Endothelial cell of umbilical vein (primary cell): ENCODE results near the gene CHST11. TPM values are rescaled to one million over a fixed set of nuclear protein-coding genes. Genes with fewer than 3 reads are reported as not detected.

Experiments used
- BruUV-seq: library from RNA; stranded (reverse); fragments of 400-500 nt; replicated peaks from 2 replicates; lab custom pipeline; 2021; lab: Mats Ljungman, UMichigan
- CTCF ChIA-PET: fragments of 300-600, 350-600 bp; sonication (Branson Sonifier 250); formaldehyde crosslinking; loops from one replicate; lab custom pipeline; 2021; ENCODE audit warnings: antibody characterized with exemption, inconsistent platforms; lab: Charles Lee
- POLR2A ChIA-PET: fragments of 300-600, 350-600 bp; sonication (Branson Sonifier 250); formaldehyde crosslinking; loops from one replicate; lab custom pipeline; 2021; ENCODE audit warnings: antibody characterized with exemption, inconsistent platforms; lab: Charles Lee
- DNase-seq: peaks from one replicate; pipeline ENCODE4 v3.0.0-alpha.2; 2011; ENCODE audit warnings: low read depth, low spot score
- FAIRE-seq: peaks from 2 replicates; lab custom pipeline; 2011; peaks lifted over from hg19 to GRCh38; lab: Jason Lieb, UNC
- H2AFZ ChIP-seq: 2 replicates; pipeline ENCODE4 v1.6.0; 2012; ENCODE audit warnings: low read depth, low read length, control low read depth, inconsistent platforms
- H3K27ac ChIP-seq: 2 replicates; pipeline ENCODE4 v1.5.1; 2011; ENCODE audit warnings: low read depth, mild to moderate bottlenecking, control low read depth, low read length, moderate library complexity; ENCODE audit not compliant: insufficient read depth
- H3K27me3 ChIP-seq, 2 experiments: 2 replicates each; pipeline versions ENCODE4 v1.6.0 to v1.6.1; 2011; ENCODE audit warnings: low read length in 2 of 2, mixed read lengths in 1 of 2; ENCODE audit not compliant: control insufficient read depth in 2 of 2, insufficient read depth in 2 of 2
- H3K36me3 ChIP-seq, 2 experiments: 2 replicates in 1 of 2; 3 replicates in 1 of 2; pipeline ENCODE4 v1.5.1; 2011; ENCODE audit warnings: low read length in 2 of 2, mild to moderate bottlenecking in 1 of 2, moderate library complexity in 1 of 2; ENCODE audit not compliant: control insufficient read depth in 2 of 2, insufficient read depth in 2 of 2; ENCODE audit errors: extremely low read depth in 1 of 2
- H3K4me1 ChIP-seq: 3 replicates; pipeline ENCODE4 v1.5.1; 2011; ENCODE audit warnings: mild to moderate bottlenecking, low read length; ENCODE audit not compliant: control insufficient read depth, insufficient read depth; ENCODE audit errors: extremely low read depth
- H3K4me2 ChIP-seq: 2 replicates; pipeline ENCODE4 v1.6.1; 2011; ENCODE audit warnings: low read length, control low read depth, mixed read lengths; ENCODE audit not compliant: insufficient read depth
- H3K4me3 ChIP-seq, 3 experiments: fragments of 200-600 bp in 1 of 3; sonication (generic), shearing (Covaris generic) in 1 of 3; replicated peaks in 1 of 3; 2 replicates each; pipeline ENCODE4 v1.5.1; 2011 to 2016; ENCODE audit warnings: control low read depth in 3 of 3, low read length in 3 of 3, mild to moderate bottlenecking in 2 of 3, inconsistent platforms in 1 of 3, low read depth in 1 of 3, moderate library complexity in 1 of 3; ENCODE audit not compliant: insufficient read depth in 1 of 3
- H3K79me2 ChIP-seq: 2 replicates; pipeline ENCODE4 v1.6.0; 2012; ENCODE audit warnings: low read length, inconsistent platforms; ENCODE audit not compliant: control insufficient read depth, insufficient read depth
- H3K9ac ChIP-seq: replicated peaks from 2 replicates; pipeline ENCODE3; 2011; ENCODE audit warnings: low read length, control low read depth; ENCODE audit not compliant: insufficient read depth; ENCODE audit errors: extremely low read depth
- H3K9me1 ChIP-seq: replicated peaks from 3 replicates; pipeline ENCODE4 v1.6.0; 2011; ENCODE audit warnings: mild to moderate bottlenecking, low read length; ENCODE audit not compliant: control insufficient read depth, insufficient read depth; ENCODE audit errors: extremely low read depth
- H3K9me3 ChIP-seq: replicated peaks from 2 replicates; pipeline ENCODE4 v1.5.1; 2012; ENCODE audit warnings: low read length, inconsistent platforms; ENCODE audit not compliant: control insufficient read depth, insufficient read depth
- H4K20me1 ChIP-seq: replicated peaks from 2 replicates; pipeline ENCODE3; 2011; ENCODE audit warnings: mild to moderate bottlenecking, low read length; ENCODE audit not compliant: control insufficient read depth, insufficient read depth; ENCODE audit errors: extremely low read depth
- EZH2 ChIP-seq: IDR thresholded peaks from 2 replicates; pipeline ENCODE4 v1.6.1; 2012; ENCODE audit warnings: borderline replicate concordance, low read depth, mild to moderate bottlenecking, moderate library complexity, low read length, inconsistent platforms; ENCODE audit not compliant: severe bottlenecking
- GATA2 ChIP-seq: IDR thresholded peaks from 2 replicates; pipeline ENCODE4 v1.7.0; 2011; ENCODE audit warnings: low read depth, mild to moderate bottlenecking, moderate library complexity, mixed read lengths, low read length; ENCODE audit not compliant: insufficient read length, insufficient read depth
- JUN ChIP-seq: IDR thresholded peaks from 2 replicates; pipeline ENCODE4 v1.6.1; 2011; ENCODE audit warnings: borderline replicate concordance, low read depth; ENCODE audit not compliant: insufficient read length, insufficient read depth
- MYC ChIP-seq: IDR thresholded peaks from one replicate; pipeline ENCODE4 v1.6.1; 2011; ENCODE audit warnings: mild to moderate bottlenecking, low read depth, low read length
- POLR2A ChIP-seq: IDR thresholded peaks from 2 replicates; pipeline ENCODE4 v1.6.1; 2012; ENCODE audit warnings: low read depth, mild to moderate bottlenecking, control low read depth, low read length
- POLR2AphosphoS5 ChIP-seq: IDR thresholded peaks from 2 replicates; pipeline ENCODE4 v1.6.1; 2012; ENCODE audit warnings: low read depth, mild to moderate bottlenecking, control low read depth, low read length, moderate library complexity; ENCODE audit not compliant: insufficient read depth
- dilution Hi-C: fragments of 300-500 bp; cut with MboI; formaldehyde crosslinking; loops from one replicate; pipeline ENCODE4 v1.15.0; 2019; ENCODE audit warnings: low sequenced_read_pairs; ENCODE audit not compliant: extremely low pct_ligation_motif_present
- intact Hi-C: fragments of 100-400 bp; cut with micrococcal nuclease; formaldehyde crosslinking; loops from one replicate; pipeline ENCODE4 v1.10.0; 2022
- polyA plus RNA-seq, 4 experiments: library from polyadenylated mRNA; depleted of rRNA in 3 of 4; stranded (reverse) in 3 of 4; unstranded in 1 of 4; fragments of >200 nt; gene quantifications; 2 replicates each; pipeline versions ENCODE4 v1.2.1 to v1.2.3, GENCODE V29; 2011 to 2012; ENCODE audit warnings: missing spikeins in 1 of 4
- total RNA-seq: library from RNA; stranded (reverse); gene quantifications from 2 replicates; pipeline ENCODE4 v1.2.3, GENCODE V29; 2021
- TF ChIP-seq, protein P1 (sequence below): IDR thresholded peaks from 2 replicates; pipeline ENCODE4 v1.6.1; 2011; ENCODE audit not compliant: insufficient read depth, insufficient read length
- TF ChIP-seq, protein P2 (sequence below), 2 donors: IDR thresholded peaks; 1 replicate in 1 of 2; 2 replicates in 1 of 2; pipeline ENCODE4 v1.5.1; 2011; ENCODE audit warnings: low read length in 2 of 2, mild to moderate bottlenecking in 2 of 2, moderate library complexity in 2 of 2, control low read depth in 1 of 2, inconsistent platforms in 1 of 2, low read depth in 1 of 2; ENCODE audit not compliant: insufficient read depth in 1 of 2; ENCODE audit errors: extremely low read depth in 1 of 2

The CHST11 gene
- total and polyA plus RNA-seq, 2 donors (not counting 3 experiments of a cell fraction or from before 2014, with no cell fraction given) = 19.7 to 20.9 TPM

DNA sequence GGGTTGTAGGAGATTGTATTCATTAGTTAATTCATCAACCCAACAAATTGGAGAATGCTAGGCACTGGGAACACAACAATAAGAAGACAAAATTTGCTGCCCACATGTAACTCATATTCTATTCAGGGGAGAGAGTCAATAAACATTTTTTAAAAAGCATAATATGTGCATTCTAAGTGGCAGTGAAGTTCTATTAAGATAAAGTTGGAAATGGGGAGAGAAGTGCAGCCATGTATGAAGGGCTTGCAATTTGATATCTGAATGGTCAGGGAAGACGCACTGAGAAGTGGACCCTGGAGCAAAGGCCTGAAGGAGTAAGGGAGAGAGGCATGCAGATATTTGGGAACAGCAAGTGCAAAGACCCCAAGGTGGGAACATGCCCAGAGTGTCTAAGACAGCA, 40.2 kb upstream of the CHST11 start:
- dilution Hi-C loops = no loop called here
- TF ChIP-seq POLR2A = no peak
- TF ChIP-seq, protein P1, sequence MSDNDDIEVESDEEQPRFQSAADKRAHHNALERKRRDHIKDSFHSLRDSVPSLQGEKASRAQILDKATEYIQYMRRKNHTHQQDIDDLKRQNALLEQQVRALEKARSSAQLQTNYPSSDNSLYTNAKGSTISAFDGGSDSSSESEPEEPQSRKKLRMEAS = no peak
- H3K79me2 ChIP-seq = no peaks in the 10 kb centered on the region
- ChIA-PET POLR2A (no interaction called here), CTCF (no interaction called here)
- DNase-seq (no peak), FAIRE-seq (no peak)
- no peaks in the 10 kb centered on the region for H3K9me3 ChIP-seq
- no peak overlapping the region for H3K4me3 ChIP-seq
- no peak overlapping the region for H2AFZ ChIP-seq
- H3K27me3 ChIP-seq = no peaks in the 10 kb centered on the region
- intact Hi-C loops = no loop called here
- no TSS peak for BruUV-seq
- no peak overlapping the region for H3K27ac ChIP-seq
- H3K4me2 ChIP-seq = no peak overlapping the region
- no peaks in the 10 kb centered on the region for H4K20me1 ChIP-seq
- H3K4me1 ChIP-seq = peaks cover 6% of the 10 kb centered on the region
- no peaks in the 10 kb centered on the region for H3K36me3 ChIP-seq
- no peaks in the 10 kb centered on the region for H3K9me1 ChIP-seq
- H3K9ac ChIP-seq = no peak overlapping the region

DNA sequence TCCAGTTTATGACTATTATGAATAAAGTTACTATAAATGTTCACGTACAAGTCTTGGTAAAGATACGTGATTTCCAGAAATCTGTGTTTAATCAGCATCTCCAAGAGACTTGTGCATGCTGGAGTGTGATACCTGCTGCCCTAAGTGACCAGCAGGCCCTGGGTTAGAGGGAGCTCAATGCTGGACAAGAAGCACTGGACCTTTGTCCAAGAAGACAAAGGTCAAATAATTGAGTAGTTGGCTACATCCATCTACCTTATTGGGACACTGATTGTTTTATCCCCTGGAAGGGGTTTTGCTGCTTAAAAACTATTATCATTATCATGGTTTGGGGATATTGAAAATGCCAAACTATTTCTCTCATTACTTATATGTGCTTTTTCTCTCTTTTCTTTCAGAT, 37.0 kb upstream of the CHST11 start:
- intact Hi-C loops = no loop called here
- no TSS peak for BruUV-seq

More for the DNA sequence above, 37.0 kb upstream of the CHST11 start:
- dilution Hi-C loops = no loop called here
- Histone ChIP-seq H2AFZ (no peak overlapping the region), H3K4me2 (no peak overlapping the region), H3K4me3 (no peak overlapping the region), H3K27me3 (no peaks in the 10 kb centered on the region), H3K36me3 (no peaks in the 10 kb centered on the region), H3K4me1 (peaks cover 6% of the 10 kb centered on the region), H3K27ac (no peak overlapping the region), H3K79me2 (no peaks in the 10 kb centered on the region), H4K20me1 (no peaks in the 10 kb centered on the region), H3K9me3 (no peaks in the 10 kb centered on the region), H3K9me1 (no peaks in the 10 kb centered on the region), H3K9ac (no peak overlapping the region)
- CTCF ChIA-PET = interaction anchor here (1.1 to 2.2 kb wide), 3 partner anchors 11 to 38 kb away, joined by 3 to 6 read pairs (median 3); no protein-coding TSS in a partner anchor
- TF ChIP-seq GATA2 = no peak
- no peak for TF ChIP-seq JUN
- TF ChIP-seq EZH2 = no peak
- TF ChIP-seq, protein P2, sequence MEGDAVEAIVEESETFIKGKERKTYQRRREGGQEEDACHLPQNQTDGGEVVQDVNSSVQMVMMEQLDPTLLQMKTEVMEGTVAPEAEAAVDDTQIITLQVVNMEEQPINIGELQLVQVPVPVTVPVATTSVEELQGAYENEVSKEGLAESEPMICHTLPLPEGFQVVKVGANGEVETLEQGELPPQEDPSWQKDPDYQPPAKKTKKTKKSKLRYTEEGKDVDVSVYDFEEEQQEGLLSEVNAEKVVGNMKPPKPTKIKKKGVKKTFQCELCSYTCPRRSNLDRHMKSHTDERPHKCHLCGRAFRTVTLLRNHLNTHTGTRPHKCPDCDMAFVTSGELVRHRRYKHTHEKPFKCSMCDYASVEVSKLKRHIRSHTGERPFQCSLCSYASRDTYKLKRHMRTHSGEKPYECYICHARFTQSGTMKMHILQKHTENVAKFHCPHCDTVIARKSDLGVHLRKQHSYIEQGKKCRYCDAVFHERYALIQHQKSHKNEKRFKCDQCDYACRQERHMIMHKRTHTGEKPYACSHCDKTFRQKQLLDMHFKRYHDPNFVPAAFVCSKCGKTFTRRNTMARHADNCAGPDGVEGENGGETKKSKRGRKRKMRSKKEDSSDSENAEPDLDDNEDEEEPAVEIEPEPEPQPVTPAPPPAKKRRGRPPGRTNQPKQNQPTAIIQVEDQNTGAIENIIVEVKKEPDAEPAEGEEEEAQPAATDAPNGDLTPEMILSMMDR (IDR thresholded peaks at IDR 0.05; ENCODE audit: extremely low read depth in 1 of 2, insufficient read depth in 1 of 2, low read depth in 1 of 2, low read length in 2 of 2) = no peak
- TF ChIP-seq POLR2A = no peak
- no peak for TF ChIP-seq POLR2AphosphoS5
- TF ChIP-seq MYC = no peak
- POLR2A ChIA-PET = no interaction called here
- DNase-seq (no peak), FAIRE-seq (no peak)
